Testis (tissue), 2 donors: ENCODE data around the gene SLC26A9.
"Not testable (repeated sequence)": the region's sequence is repeated elsewhere in the genome, so short reads cannot be mapped to it uniquely, and the experiment has no call there.

Experiments used
- CTCF ChIP-seq, 3 experiments: fragments of 450-650 bp in 2 of 3; fragments of 200-600 bp in 1 of 3; sonication (generic) in 1 of 3; IDR thresholded peaks; one replicate each; pipeline ENCODE4 v1.5.1; 2016 to 2019; ENCODE audit warnings: antibody characterized with exemption in 3 of 3, mild to moderate bottlenecking in 2 of 3, moderate library complexity in 1 of 3
- POLR2A ChIP-seq: fragments of 450-650 bp; IDR thresholded peaks from one replicate; pipeline ENCODE4 v1.6.1; 2017; ENCODE audit warnings: antibody characterized with exemption, mild to moderate bottlenecking, moderate library complexity

DNA sequence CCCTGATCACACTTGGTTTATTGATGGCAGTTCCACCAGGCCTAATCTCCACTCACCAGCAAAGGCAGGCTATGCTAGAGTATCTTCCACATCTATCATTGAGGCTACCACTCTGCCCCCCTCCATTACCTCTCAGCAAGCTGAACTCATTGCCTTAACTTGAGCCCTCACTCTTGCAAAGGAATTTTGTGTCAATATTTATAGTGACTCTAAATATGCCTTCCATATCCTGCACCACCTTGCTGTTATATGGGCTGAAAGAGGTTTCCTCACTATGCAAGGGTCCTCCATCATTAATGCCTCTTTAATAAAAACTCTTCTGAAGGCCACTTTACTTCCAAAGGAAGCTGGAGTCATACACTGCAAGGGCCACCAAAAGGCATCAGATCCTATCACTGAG lies 70.1 kb downstream of the SLC26A9 start:
- TF ChIP-seq CTCF (IDR thresholded peaks at IDR 0.05); POLR2A: not testable (repeated sequence)
